LoVo (cell line): Measurements from ENCODE around the gene PSMD5.

Source experiments
- DNase-seq: peaks from one replicate; pipeline ENCODE4 v3.0.0-alpha.2; 2016; ENCODE audit warnings: low spot score

PSMD5 gene

DNA sequence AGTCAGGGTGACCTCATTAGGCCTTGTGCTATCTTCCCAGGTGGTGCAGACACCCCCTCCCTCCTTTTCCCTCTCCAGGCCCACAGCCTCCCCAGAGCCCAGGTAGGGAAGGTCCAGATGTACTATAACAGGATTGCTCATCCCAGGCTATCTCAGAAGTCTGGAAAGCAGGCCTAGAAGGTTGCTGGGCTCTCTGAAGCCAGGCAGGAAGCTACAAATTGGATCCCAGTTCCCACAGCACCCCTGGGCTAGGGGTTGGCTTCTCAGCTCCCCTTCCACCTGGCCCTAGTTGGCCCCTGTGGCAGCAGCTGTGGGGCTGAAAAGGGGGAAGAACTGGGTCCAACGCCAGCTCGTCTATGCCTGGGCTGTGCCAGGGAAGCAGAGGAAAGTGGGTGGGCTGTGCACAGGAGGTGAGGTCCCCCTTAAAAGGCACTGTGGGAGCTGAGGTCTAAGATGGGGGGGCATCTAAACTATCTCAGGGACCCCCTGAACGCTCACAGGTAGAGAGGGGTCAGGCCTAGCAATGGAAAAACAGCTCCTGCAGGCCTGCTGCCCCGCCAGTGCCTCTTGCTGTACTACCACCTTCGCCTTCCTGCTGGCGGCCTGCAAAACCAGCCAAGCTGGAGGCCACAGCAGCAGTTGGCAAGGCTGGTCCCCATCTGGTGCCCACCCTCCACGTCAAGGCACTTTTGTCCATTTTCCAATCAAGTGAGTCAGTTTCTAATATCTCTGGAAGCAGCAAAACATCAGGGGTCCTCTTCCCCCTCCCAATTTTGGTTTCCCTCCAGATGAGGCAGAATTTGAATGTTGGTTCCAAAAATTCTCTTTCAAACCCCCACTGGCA, 13.3 kb upstream of the PSMD5 start:
- DNase-seq = no peak

DNA sequence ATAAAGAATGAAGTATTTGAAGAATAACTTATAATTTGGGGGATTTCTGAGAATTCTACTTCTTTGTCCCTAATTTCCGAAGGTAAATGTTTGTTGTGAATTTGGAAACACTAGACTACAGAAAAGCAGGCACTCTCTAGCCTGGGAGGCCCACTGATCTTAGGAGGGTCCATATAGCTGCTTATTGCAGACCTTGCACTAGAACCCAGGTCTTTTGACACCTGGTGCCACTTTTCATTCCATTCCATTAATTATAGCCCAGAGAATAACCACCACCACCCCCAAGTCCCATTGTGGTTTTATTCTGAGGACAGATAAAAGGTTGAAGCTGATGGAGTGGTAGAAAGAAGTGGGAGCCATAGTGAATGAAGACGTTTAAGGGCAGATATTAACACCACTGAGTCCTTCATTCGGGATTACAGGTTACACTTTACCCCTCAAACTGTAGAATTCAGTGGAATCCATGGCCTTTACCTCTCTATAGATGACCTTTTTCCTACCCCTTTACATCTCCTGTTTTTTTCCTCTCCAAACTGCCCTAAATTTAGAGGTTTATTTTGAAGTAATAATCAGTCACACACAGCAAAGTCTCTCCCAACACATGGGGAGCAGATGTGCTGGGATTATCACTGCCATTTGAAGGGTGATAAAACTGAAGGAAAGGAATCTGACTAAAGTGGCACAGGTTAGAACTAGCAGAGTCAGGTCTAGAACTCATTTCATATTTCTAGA, 12.0 kb upstream of the PSMD5 start:
- DNase-seq = no peak

DNA sequence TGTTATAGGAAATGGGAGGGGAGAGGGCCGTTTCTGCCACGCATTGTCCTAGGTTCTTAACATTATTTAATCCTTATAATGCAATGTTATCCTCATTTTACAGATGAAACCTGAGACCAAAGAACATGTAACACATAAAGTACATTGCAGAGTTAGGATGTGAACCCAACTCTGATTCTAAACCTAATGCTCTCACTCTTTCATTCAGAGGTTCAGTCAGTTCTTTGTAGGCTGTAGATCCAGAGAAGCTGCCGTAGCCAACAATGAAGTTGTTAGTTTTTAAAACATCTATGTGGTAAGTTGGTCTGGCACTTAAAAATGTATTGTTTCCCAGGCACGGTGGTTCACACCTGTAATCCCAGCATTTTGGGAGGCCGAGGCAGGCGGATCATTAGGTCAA, 10.5 kb upstream of the PSMD5 start:
- no peak for DNase-seq

DNA sequence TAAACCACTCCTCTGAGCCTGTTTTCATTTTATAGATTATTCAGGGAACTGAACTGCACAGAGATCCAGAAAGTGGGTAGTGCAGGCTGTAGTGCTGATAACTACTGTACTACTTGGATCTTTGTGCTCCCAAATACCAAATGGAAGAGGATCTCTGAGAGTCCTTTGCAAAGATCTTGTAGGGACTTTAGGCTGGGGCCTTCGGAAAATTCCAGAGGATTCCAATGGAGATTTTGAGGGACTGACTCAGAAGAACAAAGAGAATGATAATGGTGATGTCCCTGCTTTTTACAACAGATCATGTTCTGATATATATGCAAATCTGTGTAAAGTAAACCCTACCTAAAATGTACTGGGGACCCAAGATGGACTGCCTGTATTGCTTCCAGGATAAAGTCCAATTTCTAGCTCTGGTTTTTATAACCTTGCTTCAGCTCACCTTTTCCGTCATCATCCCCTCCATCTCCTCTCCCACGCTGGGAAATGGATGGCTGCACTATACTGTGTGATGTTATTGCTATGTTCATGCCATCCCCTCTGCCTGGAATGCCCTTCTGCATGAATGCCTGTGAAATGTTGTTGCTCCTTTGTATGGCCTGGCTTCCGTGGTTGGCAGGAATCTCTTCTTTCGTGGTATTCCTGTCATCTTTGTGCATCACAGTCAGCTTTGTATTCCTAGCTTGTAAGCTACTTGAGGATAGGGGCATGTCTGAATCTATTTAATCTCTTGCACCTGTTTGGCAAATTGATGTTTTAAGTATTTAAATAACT, 9.7 kb upstream of the PSMD5 start:
- no peak for DNase-seq

DNA sequence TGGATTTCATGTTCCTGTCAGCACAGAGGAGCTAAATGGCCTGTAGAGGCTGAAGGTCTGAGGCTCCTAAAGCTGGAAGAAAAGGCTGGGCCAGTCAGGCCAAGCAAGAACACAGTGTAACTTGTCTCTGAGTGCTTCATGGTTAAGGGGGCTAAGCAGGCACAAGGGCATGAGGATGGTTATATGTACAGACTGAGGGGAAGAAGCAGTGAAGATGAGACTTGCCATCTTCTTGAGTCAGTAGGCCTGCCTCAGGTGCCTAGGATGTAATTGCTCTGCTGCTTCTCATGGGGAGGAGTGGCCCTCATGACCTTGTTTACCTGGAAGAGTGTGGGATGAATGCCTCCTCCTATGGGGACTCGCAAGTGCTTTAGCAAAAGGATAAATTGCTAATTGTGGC, 8.7 kb upstream of the PSMD5 start:
- no peak for DNase-seq

DNA sequence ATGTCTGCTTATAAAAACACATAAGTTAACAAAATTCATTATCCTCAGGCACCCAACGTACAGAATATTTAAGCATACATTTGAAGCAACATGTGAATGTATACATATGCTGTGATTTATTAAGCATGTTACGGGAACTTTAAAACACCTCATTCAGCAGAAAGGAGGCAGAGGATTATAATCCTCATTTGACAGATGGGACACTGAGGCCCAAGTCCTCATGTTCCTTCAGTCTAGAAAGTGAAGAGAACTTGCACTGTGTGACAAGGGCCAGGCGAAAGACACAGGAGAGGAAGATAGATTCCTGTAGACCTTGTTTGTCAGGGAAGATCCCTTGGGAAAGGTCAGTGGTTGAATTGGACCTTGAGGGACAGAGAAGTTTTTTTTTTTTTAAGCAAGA, 7.6 kb upstream of the PSMD5 start:
- DNase-seq = no peak

DNA sequence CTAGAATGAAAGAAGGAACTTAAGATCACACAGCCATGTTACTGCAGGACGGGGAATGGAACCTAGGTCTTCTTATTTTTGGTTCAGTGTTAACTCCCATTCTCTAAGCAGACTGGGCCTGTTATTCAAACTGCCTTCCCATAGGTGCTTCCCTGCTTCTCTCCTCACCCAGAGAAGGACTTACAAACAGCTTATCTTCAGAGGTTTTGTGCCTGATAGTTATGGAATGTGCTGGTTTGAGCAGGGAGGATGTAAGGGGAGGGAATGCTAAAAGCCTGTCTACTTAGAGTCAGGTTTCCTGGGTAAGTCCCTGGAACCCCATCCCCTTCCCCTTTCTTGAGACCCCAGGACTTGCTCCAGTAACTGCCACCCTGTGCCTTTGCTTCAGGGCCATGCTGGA, 4.2 kb upstream of the PSMD5 start:
- DNase-seq = no peak

DNA sequence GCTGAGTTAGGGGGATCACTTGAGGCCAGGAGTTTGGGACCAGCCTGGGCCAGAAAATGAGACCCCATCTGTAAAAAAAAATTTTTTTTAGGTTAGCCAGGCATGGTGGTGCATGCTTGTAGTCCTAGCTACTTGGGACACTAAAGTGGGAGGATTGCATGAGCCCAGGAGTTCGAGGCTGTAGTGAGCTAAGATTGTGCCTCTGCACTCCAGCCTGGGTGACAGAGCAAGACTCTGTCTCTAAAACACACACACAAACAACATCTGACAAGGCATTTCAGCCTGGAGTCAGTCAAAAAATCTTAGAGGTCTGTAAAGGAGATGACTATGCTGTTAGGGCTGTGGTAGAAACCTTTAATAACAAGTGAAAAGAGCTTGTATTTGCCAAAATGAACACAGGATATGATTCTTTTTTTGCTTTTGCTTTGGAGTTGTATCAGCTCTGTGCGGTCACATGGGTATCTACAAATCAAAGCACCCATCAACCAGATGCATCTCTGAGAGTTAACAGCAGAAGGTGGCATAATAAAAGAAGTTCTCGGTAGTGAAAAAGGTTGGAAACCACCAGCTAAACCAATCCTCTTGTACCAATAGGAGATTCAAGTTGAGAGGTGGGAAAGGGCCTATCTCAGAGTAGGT, 3.6 kb upstream of the PSMD5 start:
- DNase-seq = no peak

DNA sequence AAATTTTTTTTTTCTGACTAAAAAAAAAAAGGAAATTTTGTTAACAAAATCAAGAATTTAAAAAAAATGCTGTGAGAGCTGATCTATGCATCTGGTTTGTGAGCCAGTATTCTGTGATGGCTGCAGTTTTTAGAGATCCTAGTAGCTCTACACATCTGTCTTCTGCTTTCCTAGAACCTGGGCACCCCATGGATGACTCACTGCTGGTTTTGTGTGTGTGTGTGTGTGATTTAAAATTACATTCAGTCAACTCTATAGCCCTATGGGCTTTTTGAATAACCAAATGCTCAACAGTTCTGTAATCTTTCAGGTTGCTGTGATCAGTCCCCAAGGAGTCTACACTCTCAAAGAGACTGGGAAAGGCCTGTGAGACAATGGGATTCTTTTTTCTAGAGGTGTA, 2.5 kb upstream of the PSMD5 start:
- no peak for DNase-seq

DNA sequence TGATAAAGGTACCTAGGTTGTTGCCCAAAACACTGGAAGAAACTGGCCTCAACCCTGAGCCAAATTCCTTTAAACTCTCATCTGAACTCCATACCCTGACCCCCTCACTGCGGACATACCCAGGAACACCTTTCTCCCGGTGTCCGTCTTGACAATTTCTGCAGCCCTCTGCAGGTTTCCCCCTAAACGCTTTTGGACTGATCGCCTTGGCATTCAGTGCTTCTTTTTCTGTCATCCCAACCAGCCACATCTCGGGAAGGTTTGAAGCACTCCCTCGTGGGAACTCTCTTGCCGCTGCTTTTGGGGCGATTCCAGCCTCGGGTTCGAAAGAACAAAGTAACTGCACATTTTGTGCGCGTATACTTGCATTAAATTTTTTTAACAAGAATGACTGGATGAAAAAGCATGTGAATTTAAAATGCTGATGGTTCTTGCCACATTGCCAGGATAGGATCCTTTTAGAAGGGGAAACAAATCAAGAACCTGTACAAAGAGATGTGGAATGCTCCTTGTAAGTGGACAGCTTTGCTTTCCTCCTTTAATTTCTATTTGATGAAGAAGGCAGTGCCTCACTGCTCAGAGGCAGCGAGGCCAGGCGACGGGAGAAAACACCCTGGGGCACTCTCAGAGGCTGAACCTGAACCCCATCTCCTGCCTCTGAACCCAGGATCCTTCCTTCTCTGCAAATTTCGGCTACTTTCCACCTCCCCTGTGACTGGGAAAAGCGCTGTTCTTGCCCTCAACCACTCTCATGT, 615 bp downstream of the PSMD5 start:
- no peak for DNase-seq

DNA sequence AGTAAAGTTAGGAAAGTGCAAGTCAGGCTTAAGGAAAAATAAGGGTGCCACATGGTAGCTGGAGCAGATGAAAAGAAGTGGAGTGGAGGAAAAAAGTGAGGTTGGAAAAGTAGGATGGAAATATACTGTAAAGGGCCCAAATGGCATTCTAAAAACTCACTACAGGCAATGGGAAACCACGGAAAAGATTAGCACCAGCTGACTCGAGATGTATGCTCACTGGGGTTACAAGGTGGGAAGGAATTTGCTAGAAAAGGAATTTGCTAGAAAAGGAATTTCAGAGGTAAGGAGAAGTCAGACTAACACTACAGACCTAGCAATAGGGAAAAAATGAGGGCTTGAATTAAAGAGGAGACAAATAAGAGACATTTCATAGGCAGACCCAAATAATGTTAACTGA, 3.6 kb downstream of the PSMD5 start:
- DNase-seq = no peak

DNA sequence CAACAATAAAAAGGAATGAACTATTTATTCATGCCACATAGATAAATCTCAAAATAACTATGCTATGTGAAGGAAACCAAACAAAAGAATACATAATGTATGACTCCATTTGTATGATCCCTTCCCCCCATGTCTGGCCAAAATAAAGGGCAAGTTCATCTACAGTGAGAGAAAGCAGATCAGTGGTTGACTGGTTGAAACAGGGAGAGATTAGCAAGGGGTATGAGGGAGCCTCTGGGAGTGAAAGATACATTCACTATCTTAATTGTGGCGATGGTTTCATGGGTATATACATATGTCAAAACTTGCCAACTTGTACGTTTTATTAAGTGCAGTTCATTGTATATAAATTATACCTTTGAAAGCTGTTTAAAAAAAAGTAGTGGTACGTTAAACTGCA, 4.8 kb downstream of the PSMD5 start:
- no peak for DNase-seq

DNA sequence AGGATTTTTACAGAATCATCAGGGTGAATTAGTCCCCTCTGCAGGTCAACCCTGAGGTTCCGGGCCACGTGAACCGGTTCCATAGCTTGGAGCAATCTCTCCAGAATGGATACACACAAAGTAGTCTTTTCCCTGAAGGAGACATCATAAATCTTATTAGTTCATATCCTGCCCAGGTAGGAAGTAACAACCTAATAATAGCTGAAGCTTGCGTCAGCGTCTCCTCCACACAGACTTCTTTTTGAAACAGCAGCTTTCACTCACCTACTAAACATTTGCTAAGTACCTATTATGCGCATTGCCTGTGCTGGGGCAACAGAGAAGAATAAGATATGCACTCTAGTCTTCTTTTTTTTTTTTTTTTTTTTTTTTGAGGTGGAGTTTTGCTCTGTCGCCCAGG, 9.4 kb downstream of the PSMD5 start:
- no peak for DNase-seq

DNA sequence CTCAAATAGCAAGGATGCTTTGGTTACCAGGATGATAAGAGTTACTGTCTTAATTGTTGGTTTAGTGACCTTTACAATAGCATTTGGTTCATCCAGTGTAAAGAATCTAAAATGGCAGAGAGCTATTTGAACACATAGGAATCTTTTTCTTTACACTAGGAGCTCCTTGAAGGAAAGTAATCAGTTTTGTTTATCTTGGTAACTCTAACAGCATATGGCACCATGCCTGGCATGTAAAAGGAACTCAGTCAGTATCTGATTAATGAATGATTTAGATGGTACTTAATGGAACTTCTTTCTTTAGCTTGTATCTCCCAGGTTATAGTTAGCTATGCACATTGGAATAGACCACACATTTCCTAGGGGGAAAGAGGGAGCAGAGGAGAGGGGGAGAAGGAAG, 9.9 kb downstream of the PSMD5 start:
- no peak for DNase-seq

DNA sequence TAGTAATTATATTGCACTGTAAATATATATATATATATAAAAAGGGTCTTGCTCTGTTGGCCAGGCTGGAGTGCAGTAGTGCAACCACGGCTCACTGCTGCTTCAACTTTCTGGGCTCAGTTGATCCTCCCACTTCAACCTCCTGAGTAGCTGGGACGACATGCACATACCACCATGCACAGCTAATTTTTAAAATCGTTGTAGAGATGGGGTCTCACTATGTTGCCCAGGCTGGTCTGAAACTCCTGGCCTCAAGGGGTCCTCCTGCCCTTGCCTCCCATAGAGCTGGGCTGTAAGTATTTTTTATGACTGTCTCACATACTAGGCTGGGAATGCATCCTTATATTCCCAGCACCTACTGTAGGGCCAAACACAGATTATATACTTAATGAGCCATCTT, 11.9 kb downstream of the PSMD5 start:
- DNase-seq = no peak

DNA sequence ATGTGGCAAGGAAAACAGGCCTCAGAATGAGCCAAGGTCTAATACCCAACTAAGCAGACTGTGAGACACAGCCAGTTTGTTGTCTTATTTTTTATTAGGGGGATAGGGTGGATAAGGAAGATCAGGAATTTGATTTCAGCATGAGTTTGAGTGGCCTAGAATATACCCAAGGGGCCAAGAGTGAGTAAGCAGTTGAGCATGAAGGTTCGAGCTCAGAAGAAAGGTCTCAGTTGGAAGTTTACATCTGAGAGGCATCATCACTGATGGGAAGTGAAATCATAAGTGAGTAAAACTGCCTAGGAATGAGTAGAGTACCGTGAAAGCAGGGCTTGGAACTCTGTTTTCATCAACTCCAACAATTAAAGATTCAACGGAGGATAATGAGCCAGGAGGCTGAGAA, 12.6 kb downstream of the PSMD5 start:
- DNase-seq = no peak

DNA sequence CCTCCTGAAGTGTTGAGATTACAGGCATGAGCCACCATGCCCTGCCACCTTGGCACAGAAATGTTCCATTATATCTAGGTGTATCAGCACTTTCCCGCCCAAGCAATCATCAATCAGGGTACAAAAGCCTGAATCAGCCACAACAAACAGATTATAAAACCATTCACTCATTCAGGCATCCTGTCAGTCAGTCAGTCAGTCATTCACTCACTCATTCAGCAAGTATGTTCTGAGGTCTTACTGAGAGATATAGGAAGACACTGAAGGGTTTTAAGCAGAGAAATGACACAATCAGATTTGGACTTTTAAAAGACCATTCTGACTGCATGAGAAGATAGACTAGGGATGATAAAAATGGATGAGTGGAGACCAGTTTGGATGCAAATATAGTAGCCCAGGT, 13.1 kb downstream of the PSMD5 start:
- DNase-seq = no peak

DNA sequence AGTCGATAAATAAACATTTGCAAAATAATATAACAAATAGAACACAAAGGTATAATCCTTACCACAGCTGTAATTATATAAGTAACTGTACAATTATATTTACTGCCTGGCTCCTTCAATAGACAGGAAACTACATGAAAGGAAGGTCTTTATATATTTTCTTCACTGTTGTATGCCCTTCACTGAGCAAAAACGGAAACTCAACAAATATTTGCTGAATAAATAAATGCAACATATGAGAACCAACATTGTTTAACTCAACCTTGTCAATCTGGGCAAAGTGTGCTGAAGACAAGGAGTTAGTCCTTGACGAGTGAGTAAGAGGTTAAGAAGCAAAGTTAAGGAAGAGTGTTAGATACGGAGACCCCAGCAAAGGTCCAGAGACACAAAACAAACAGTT, 22.6 kb downstream of the PSMD5 start:
- DNase-seq = no peak

DNA sequence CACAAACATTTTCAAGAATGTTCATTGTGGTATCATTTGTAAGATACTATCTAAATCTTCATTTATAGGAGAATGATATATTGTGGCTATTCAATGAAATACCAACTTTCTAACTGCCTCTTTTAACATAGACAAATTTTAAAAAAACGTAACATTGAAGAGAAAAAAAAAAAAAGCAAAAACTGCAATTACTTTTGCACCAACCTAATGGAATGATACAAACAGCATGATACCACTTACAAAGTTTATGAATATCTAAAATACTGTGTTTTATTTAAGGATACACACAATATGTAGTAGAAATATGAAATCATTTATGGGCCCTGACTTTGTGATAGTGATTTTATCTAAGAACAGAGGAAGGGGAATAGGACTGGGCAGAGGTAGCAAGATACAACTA, 24.1 kb downstream of the PSMD5 start:
- DNase-seq = no peak

DNA sequence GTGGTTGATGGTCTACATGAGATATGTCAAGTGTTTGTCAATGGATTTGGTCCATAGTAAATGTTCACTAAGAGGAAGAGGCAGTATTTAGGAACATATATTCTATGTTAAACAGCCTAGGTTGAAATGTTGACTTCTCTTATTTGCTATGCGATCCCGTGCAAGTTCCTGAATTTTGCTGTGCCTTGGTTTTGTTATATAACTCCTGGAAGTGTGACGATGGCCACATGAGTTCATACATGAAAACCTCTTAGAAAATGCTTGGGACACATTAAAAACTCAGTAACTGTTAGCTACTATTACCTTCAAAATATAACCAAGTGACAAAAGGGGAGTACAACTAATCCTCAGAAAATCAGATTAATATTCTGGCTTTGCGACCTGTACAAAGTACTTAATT, 27.6 kb downstream of the PSMD5 start:
- no peak for DNase-seq

DNA sequence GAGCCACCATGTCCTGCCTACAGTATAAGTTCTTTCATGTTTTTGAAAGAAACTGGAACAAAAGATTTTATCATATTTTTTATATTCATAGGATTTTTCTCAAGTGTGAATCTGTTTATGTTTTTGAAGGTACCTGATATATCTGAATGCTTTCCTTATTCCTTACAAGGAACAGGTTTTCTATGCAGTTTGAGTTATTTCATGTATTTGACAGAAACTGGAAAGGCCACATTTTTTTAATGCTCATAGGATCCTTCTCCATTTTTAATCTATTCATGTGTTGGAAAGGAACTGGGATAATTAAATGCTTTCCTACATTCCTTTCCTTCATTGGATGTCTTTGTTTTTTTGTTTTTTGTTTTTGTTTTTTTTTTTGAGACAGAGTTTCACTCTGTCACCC, 33.8 kb downstream of the PSMD5 start:
- DNase-seq = no peak
